ENCODE measurements around the gene UQCR11.

DNA sequence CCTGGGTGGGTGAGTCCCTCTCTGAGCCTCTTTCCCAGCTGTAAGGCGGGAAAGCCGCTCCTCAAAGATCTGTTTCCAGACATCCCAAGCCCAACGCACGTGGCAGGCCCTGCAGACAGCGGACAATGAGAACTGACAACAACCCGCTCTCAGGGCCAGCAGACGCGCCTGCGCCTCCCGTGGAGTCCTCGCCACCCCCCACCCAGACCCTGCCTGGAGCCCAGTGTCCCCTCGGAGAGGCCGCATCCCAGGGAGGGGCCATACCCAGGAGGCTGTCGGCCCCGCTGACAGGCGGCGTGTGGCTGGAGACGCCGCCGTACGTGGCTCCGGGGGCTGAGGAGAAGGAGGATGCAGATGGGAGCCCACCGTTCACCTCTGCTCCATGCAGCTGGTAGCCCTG lies 16.3 kb upstream of the UQCR11 start:
- no peak for TF ChIP-seq NFIC (IDR thresholded peaks at IDR 0.05)
- TF ChIP-seq RAD21 (IDR thresholded peaks at IDR 0.05; ENCODE audit: low read depth): no peak
